GOT3 (cell line): Measurements from ENCODE around the gene TXNDC15.
"Not testable (repeated sequence)": the region's sequence is repeated elsewhere in the genome, so short reads cannot be mapped to it uniquely, and the experiment has no call there.

Source experiments
- DNase-seq: peaks from one replicate; lab custom pipeline; 2025; ENCODE audit warnings: mixed read lengths; lab: John Stamatoyannopoulos, UW

TXNDC15 gene

GRCh38 chr5:134873987-134874830 is at the start of gene TXNDC15:
Gene TXNDC15, plus strand, starts transcription at chr5:134874371. Its CDS starts 57 bp downstream, at chr5:134874428.
- peak; percentile 72 for DNase-seq

DNA sequence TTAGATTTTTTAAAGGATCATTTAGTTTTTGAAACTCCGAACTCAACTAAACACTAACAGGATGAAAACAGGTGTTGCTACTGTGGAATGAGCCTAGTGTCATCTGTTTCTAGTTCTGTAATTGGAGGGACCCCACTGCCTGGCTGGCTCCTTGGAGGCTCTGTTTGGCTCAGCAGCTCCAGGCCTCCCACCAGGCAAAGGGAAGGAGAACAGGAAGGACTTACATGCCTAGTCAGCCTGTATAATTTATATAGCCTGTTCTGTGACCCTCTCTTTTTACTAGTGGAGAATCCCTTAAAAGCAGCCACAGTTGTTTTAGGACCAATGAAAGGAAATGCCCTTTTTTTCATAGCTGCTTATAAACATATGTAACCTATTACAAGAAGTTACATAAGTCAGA is 49.5 kb upstream of the TXNDC15 start:
- no peak for DNase-seq

- no peak for DNase-seq
These were observed 49.0 kb upstream of the TXNDC15 start for GRCh38 chr5:134825212-134825611.

GRCh38 chr5:134833340-134834032 is 40.7 kb upstream of the TXNDC15 start:
- DNase-seq: no peak

DNA sequence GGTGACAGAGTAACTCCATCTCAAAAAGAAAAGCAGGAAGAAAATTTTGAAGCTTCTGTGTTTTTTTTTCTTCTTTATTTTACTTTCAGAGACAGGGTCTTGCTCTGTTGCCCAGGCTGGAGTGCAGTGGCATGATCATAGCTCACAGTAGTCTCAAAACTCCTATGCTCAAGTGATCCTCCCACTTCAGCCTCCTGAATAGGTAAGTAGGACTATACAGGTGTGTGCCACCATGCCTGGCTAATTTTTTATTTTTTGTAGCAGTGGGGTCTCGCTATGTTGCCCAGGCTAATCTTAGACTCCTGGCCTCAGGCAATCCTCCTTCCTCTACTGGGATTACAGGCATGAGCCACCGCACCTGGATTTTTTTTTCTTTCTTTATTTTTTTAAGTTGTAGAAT is 38.5 kb upstream of the TXNDC15 start:
- no peak for DNase-seq

DNA sequence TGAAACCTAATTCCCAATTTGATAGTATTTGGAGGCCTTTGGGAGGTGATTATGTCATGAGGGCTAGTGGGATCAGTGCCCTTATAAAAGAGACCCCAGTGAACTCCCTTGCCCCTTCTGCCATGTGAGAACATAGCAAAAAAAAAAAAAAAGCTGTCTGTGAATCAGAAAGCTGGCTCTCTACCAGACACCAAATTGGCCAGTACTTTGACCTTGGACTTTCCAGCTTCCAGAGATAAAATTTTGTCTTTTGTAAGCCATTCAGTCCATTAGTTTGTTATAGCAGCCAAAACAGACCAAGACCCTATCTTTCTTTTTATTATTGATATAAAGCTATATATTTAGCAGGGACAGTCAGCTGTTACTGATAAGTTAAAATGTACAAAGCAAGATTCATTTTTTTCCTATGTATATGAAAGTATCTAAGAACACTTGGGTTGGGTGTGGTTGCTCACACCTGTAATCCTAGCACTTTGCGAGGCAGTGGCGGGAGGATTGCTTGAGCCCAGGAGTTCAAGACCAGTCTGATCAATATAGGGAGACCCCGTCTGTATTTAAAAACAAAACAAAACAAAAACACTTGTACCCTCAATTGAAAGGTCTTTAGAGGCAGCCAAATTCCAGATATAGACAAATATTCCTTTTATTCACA is 36.5 kb upstream of the TXNDC15 start:
- no peak for DNase-seq

DNA sequence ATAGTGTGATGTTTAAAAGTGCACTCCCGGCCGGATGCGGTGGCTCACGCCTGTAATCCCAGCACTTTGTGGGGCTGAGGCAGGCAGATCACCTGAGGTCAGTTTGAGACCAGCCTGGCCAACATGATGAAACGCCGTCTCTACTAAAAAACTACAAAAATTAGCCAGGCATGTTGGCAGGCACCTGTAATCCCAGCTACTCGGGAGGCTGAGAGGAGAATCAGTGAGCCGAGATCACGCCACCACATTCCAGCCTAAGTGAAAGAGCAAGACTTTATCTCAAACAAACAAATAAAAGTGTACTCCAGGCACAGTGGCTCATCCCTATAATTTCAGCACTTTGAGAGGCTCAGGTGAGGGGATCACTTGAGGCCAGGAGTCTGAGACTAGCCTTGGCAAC is 35.8 kb upstream of the TXNDC15 start:
- DNase-seq: not testable (repeated sequence)

DNA sequence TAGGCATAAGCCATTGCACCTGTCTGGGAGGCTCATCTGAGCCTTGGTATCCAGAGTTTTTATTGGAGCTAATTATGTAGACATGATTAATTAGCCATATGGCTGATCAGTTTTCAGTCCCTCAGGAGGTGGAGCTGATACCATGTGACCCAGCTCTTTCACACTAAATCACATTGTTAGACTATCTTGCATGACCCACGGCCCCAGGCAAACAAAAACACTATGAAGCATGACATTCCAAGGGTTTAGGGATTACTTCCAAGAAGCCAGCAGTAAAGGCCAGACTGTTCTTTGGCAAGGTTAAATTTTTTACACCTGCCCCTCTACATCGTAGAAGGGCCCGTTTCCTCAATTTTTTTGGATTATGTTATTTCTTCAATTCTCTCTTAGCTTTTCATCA is 33.4 kb upstream of the TXNDC15 start:
- DNase-seq: no peak

DNA sequence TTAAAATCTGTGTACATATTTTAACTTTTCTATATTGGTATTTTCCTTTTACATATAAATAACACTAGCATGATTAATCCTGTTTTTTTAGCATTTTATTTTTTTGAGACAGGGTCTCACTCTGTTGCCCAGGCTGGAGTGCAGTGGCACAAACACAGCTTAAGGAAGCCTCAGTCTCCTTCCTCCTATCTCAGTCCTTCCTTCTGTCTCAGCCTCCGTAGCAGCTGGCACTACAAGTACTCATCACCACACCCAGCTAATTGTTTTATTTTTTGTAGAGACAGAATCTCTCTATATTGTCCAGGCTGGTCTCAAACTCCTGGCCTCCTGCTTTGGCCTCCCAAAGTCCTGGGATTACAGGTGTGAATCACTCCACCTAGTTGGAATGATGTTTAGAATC is 29.9 kb upstream of the TXNDC15 start:
- DNase-seq: no peak

DNA sequence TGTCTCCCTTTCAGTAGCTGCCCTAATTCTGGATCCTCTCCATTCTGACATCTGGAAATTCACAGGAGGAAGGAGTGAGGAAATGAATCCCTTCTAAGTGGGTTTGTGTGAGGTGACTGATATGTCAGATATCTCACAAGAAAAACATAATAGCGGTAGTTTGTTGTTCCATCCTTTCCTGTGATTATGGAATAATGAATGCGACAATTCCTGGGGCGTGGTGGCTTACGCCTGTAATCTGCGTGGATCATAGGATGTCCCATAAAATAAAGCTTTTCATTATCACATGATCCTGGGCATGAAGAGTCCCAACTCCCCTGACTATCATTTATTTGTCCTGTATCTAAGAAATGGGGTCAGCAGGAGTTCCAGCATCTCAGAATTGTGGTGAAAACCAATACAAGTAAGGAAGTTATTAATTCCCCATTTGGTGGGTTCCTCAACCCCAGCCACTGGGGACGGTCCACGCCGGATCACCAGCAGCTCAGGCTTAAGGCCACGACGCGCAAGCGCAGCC is 28.8 kb upstream of the TXNDC15 start:
- DNase-seq: no peak

DNA sequence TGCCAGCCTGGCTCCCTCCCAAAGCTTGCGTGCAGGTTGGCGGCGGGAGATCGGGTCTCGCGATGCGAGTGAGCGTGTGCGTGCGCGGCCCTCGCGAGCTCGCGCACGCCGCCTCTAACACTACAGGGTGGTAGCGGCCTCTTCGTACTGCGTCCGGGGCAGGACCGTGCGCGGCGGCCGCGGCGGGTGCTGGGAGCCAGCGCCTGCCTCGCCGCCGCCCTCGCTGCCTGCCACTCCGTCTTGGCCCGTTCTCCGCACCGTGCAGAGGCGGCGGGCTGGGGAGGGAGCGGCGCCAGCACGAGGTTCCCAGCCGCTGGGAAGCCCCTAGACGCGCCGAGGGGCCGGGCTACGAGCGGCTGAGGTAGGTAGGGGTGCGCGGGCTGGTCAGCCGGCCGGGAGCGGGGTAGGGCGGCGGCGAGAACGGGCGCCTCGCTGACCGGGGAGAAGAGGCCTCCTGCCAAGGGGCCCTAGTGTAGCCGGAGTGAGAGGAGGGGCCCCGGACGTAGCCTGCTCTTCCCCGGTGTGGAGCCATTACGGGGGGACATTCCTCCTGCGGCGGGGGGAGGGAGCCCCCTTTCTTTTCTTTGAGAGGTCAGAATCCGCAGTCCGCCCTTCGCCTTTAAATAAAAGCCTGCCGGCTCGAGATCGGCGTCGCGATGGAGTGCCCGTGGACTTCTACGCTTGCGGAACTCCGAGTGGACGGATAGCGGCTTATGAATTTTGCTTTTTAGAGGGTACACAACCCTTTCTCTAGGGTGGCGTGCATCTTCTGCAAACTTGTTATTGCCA is 28.1 kb upstream of the TXNDC15 start, which contains the start of gene C5orf24:
Gene C5orf24, plus strand, starts transcription at position 117 of the 789 bp plus-strand sequence. CDS start 8,933 bp downstream, outside the sequence.
- DNase-seq: peak; percentile 87

DNA sequence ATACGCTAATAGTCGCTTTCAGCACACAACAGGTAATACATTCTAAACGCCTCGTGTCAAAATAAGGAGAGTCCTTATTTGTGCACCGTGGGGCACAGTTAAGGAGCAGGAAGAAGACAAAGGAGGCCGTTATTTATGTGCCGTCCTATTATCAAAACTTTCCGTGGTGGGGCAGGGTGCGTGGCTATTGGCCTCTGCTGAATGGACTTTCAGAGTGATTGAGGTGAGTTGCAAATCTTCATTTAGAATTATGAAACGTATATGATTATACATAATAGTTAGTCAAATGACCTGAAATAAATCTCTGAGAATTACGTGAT is 27.6 kb upstream of the TXNDC15 start:
- DNase-seq: no peak

- DNase-seq: not testable (repeated sequence)
These were observed 24.7 kb upstream of the TXNDC15 start for GRCh38 chr5:134849434-134849933.

GRCh38 chr5:134851307-134851923 is 22.8 kb upstream of the TXNDC15 start:
- DNase-seq: no peak

GRCh38 chr5:134856465-134856864 is 17.7 kb upstream of the TXNDC15 start:
- DNase-seq: not testable (repeated sequence)

- DNase-seq: no peak
These were observed 16.8 kb upstream of the TXNDC15 start for GRCh38 chr5:134857401-134857800.

DNA sequence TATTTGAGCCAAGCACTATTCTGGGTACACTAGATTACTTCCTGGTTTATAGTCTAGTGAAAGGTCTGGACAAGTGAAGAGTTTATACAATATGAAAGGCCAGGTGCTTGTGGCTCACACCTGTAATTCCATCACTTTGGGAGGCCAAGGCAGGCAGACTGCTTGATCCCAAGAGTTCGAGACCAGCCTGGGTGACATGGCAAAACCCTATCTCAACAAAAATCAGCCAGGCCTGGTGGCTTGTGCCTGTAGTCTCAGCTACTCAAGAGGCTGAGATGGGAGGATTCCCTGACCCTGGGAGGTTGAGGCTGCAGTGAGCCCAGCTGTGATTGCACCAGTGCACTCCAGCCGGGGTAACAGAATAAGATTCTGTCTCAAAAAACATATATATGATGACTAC is 9.5 kb upstream of the TXNDC15 start:
- no peak for DNase-seq

- no peak for DNase-seq
These were observed 677 bp upstream of the TXNDC15 start for GRCh38 chr5:134873494-134873893.

- peak; percentile 54 for DNase-seq
These were observed 872 bp downstream of the TXNDC15 start for GRCh38 chr5:134874831-134875655.

DNA sequence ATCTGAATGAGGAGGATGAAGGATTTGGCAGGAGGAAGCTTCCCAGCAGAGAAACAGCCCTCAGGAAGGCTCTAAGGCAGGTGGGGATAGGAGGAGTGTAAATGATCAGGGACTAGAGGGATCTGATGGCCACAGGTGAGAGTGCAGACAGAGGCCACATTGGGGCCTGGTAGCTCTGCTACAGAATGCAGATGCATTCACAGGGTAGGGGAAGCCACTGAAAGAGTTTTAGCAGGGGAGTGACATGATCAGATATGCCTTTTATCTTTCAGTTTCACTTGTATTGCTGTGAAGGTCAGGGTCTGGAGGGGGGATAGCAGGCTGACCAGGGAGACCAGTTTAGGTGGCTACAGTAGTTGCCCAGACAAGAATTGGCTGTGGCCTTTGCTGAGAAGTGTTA is 3.0 kb downstream of the TXNDC15 start:
- DNase-seq: no peak
